ENCODE measurements around the gene PRSS27.

DNA sequence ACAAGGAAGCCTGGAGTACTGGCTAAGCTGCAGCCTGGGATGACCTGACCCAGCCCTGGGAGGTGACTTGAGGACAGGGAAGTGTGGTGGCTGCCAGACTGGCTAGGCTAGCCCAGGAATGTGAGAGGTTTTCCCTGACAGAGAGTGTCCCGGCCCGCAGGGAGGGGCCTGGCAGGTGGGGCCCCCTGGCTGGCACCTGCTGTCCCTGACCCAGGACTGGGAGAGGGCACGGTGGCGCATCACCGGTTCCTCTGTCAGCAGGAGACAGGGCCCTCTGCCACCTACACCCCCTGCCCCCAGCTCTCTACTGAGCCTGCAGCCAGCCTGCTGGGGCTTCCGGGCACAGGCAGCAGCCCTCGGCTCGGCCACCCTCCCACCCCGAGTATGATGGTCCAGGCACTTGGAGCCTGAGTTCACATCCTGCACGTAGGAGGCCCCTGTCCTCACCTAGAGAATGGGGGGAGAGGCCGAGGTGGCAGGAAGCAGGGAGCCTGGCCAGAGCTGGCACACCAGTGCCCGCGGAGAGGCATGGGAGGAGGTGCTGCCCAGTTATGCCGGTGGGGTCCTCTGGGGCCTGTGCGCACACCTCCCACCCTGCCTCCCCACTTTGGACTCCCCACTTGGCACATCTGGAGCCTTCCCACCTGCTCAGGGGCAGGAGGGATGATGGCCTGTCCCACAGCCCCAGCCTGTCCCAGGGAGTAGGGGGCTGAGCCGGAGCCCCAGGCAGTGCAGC lies 528 bp downstream of the PRSS27 start:
- TF ChIP-seq, protein P1, sequence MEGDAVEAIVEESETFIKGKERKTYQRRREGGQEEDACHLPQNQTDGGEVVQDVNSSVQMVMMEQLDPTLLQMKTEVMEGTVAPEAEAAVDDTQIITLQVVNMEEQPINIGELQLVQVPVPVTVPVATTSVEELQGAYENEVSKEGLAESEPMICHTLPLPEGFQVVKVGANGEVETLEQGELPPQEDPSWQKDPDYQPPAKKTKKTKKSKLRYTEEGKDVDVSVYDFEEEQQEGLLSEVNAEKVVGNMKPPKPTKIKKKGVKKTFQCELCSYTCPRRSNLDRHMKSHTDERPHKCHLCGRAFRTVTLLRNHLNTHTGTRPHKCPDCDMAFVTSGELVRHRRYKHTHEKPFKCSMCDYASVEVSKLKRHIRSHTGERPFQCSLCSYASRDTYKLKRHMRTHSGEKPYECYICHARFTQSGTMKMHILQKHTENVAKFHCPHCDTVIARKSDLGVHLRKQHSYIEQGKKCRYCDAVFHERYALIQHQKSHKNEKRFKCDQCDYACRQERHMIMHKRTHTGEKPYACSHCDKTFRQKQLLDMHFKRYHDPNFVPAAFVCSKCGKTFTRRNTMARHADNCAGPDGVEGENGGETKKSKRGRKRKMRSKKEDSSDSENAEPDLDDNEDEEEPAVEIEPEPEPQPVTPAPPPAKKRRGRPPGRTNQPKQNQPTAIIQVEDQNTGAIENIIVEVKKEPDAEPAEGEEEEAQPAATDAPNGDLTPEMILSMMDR (IDR thresholded peaks at IDR 0.05) = no peak
- TF ChIP-seq POLR2A (IDR thresholded peaks at IDR 0.05) = no peak

All from Peyer's patch (tissue), 4 donors.